HG03442 (cell line): ENCODE results near the gene CORO2A.
A peak's percentile ranks its signal among the peaks of the same experiment; 100 is the strongest.
"Not testable (repeated sequence)": the region's sequence is repeated elsewhere in the genome, so short reads cannot be mapped to it uniquely, and the experiment has no call there.

Experiments
- ATAC-seq: cut with Tn5 transposase; IDR thresholded peaks from one replicate; pipeline ENCODE4 v1.9.1; 2021; ENCODE audit warnings: mild to moderate bottlenecking, moderate library complexity; ENCODE audit not compliant: unreplicated experiment

The CORO2A gene

DNA sequence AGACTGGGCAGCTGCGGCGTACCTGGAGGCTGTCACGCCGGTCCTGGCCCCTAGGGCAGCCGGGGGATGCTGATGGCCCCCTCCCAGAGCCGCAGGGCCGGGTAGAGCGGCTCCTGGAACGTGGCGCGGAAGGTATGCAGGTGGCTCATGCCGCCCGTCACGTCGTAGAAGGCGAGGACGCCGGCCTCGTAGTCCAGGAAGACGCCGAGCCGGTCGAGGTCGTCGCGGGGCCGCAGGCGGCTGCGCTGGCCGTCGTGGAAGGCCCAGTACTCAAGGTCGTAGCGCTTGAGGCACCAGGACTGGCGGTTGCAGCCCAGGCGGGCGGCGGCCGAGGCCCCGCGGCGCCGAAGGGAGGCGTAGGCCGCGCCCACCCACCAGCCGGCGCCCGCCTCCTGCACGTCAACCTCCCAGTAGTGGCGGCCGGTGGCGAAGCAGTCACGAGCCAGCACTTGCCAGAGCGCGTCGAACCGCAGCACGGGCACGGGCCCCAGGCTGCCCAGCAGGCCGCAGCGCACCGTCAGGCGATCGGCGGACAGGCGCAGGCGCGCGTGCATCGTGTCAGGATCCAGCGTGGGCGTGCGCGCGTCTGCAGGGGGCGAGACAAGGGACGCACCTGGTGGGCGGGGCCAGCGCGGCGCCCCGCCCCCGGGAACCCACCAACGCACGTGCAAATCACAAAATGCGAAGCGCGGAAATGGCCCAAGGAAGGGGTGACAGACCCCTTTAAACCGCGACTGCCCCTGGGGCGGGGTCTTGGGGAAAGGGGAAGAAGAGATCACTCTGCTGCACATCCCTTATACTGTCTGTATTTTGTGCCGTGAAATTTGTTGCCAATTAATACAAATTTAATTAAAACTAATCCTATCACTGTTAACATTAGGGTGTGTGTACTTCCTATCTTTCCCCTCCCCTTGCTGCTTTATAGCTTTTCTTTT is 104.8 kb downstream of the CORO2A start:
- ATAC-seq = peak; percentile 61

DNA sequence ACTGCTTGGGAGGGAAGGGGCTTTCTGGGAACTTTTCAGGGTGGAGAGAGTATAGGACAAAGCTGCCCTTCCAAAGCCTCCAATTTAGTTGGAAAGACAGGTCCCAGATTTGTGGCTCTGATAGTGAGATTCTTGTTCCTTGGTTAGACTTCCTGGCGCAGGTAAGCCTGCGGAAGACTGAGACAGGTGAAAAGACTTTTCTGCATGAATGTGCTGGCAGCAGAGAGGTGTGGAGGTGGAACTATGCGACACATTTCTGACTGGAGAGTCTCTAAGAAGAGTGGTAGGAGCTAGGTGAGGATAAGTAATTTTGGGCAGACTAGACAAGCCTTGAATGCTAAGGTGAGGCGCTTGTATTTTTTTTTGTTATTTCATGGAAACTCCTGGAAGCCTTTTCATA is 106.0 kb downstream of the CORO2A start:
- no peak for ATAC-seq

DNA sequence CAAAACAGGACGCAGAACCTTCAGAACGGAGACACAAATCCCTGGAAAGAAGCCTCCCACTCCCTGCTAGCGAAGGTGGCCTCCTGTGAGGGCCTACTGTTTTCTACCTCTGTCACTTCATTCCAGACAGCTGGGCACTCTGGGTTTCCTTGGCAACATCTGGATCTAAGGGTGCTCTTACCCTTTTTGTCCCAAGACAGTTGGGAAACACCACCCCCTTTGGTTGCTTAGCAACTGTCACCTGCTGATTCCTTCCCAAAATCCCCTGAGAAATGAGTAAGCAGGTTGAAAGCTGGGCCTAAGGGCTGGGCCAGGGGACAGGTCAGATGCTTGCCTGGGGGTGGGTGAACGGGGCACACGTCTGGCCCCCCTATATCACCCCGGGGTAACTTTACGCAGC is 106.5 kb downstream of the CORO2A start:
- ATAC-seq = no peak

DNA sequence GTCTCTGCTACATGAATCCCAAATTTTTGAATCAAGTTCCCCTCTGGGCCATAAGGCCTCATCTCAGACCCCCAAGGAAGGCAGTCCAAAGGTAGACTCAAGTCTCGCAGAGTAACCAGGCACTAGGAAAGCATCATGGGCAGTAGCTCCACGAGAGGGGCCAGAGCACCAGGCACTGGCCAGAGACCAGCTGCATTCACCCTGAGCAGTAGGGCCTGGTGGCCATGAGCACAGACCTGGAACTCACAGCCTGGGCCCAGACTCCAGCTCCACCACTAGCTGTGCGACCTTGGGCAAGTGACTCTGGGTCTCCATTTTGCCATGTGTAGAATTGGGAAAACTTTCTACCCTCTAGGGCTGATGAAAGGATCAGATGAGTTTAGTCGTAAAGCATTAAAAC is 107.4 kb downstream of the CORO2A start:
- no peak for ATAC-seq

DNA sequence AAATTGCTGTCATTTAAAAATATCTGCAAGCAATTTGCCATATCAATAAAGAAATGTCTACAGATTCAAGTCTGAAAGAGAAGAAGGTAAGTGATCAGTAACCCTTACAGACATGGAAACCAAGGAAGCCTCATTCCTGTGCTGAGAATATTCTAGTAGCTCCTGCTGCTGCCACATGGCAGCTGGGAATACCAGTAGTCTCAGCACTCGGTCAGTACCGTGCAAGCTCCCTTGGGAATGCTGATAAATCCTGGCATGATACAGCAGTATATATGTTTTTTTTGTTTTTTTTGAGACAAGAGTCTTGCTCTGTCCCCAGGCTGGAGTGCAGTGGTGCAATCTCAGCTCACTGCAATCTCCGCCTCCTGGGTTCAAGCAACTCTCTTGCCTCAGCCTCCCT is 108.0 kb downstream of the CORO2A start:
- no peak for ATAC-seq

GRCh38 chr9:98083566-98084183 is 108.8 kb downstream of the CORO2A start:
- no peak for ATAC-seq

- no peak for ATAC-seq
Observed at GRCh38 chr9:98083061-98083501, 109.4 kb downstream of the CORO2A start.

- ATAC-seq = no peak
Observed at GRCh38 chr9:98081477-98082219, 110.8 kb downstream of the CORO2A start.

DNA sequence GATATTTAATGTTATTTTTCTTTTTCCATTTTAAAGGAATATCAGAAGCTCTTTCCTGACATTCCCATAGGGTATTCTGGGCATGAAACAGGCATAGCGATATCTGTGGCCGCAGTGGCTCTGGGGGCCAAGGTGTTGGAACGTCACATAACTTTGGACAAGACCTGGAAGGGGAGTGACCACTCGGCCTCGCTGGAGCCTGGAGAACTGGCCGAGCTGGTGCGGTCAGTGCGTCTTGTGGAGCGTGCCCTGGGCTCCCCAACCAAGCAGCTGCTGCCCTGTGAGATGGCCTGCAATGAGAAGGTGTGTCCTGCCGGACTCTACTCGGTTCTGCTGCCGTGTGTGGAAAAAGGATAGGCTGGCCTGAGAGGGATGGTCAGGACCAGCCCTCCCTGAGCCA is 111.7 kb downstream of the CORO2A start:
- ATAC-seq = no peak

DNA sequence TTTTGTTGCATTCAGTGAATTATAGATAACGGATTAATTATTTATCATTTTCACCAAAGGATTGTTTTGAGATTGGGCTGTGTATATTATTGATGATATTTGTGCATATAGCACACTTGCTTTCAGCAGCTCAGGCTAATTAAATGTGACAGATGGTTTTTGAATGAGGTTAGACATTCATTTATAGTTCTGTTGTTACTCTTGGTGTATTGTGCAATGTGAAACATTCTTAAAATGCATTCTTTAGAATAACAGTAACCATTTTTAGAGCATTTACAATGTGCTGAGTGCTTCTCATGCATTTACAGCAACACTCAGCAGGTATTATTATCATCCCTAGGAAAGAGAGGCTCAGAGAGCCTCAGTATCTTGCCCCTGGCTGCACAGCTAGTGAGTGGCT is 112.1 kb downstream of the CORO2A start:
- no peak for ATAC-seq

DNA sequence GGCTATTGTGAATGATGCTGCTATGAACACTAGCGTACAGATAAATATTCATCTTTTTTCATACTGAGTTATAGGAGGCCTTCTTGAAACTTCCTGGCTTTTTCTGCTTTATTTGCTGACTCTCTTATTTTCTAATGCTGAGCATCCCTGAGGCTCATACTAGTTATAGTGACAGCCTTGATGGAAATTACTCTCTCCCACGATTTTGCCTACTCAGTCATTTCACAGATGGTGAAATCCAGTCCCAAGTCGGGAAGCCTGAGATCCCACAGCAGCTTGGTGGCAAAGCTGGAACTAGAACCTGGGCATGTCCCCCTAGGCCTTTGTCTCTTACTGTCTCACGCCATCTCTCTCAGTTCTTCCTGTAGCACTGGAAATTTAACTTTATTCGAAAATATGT is 113.5 kb downstream of the CORO2A start:
- ATAC-seq = no peak

- ATAC-seq = not testable (repeated sequence)
Observed at GRCh38 chr9:98076514-98076890, 115.9 kb downstream of the CORO2A start.

- no peak for ATAC-seq
Observed at GRCh38 chr9:98075332-98075805, 117.1 kb downstream of the CORO2A start.

DNA sequence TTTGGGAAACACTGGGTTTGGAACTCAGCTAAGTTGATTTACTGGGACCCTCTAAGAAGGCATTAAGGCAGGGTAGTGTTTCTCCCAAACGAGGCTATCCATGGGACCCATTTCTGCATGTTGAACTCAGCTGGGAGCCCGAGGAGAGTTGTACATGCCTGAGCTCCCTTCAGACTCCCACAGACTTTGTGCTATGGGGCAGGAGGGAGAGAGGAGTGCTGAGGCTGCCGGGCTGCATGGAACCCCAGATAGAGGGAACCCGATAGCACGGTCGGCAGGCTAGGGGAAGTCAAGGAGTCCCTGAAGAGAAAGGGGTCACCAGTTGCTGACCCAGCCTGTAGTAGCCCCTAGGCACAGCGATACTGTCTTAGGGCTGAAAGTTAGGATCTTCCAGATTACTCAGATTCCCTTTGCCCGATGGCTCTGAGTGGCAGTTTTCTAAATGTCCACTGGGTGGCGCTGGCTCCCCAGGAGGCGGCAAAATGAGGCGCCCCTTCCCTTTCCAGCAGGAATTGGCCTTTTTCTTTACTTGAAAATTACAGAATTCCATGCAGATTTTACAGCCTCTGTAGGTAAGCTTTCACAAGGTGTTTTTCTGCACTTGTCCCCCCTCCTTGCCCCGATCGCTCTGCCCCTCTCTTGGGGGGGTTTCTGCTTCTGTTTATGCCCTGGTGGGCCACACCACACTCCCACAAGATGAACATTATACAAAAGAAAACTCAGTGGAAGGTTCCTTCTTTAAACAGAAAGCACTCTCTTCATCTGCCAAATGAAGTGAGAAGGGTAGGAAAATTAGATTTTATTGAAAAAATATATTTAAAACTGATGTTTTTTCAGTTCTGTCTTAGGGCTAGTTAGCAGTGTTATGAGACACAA is 118.1 kb downstream of the CORO2A start:
- no peak for ATAC-seq

GRCh38 chr9:98071737-98072136 is 120.7 kb downstream of the CORO2A start:
- ATAC-seq = no peak
